GM12874 (cell line): ENCODE data around the gene RMRP.

Experiments used
- CTCF ChIP-seq: IDR thresholded peaks from 2 replicates; pipeline ENCODE4 v1.5.1; 2011; ENCODE audit warnings: low read depth, mild to moderate bottlenecking, control low read depth, low read length, moderate library complexity; ENCODE audit not compliant: insufficient read depth

The RMRP gene

GRCh38 chr9:35680331-35681105, 22.7 kb upstream of the RMRP start:
- TF ChIP-seq CTCF = no peak

- no peak for TF ChIP-seq CTCF
Observed at GRCh38 chr9:35679766-35680330, 22.0 kb upstream of the RMRP start.

GRCh38 chr9:35679091-35679490, 21.3 kb upstream of the RMRP start:
- no peak for TF ChIP-seq CTCF

GRCh38 chr9:35675732-35676392, 18.0 kb upstream of the RMRP start:
- no peak for TF ChIP-seq CTCF

- no peak for TF ChIP-seq CTCF
Observed at GRCh38 chr9:35675204-35675603, 17.4 kb upstream of the RMRP start.

GRCh38 chr9:35674025-35674361, 16.2 kb upstream of the RMRP start:
- no peak for TF ChIP-seq CTCF

GRCh38 chr9:35673132-35674024, 15.6 kb upstream of the RMRP start, which contains the start of gene CA9:
CA9 (plus strand) TSS chr9:35673928; CDS start chr9:35673960, 32 bp downstream.
- TF ChIP-seq CTCF = no peak
